Right atrium auricular region (tissue), 2 donors: ENCODE measurements around the gene LCLAT1. TPM values are rescaled to one million over a fixed set of nuclear protein-coding genes. Genes with fewer than 3 reads are reported as not detected.

Experiments used
- DNase-seq: peaks from one replicate; pipeline ENCODE4 v3.0.0-alpha.2; 2019; ENCODE audit warnings: low spot score
- H3K27ac ChIP-seq, 2 donors: fragments of 200-600 bp; sonication (generic); 1 replicate in 1 of 2; 2 replicates in 1 of 2; pipeline ENCODE4 v1.5.1; 2016 to 2019
- H3K27me3 ChIP-seq, 2 donors: fragments of 200-600 bp; sonication (generic); one replicate each; pipeline versions ENCODE4 v1.5.1 to v1.6.0; 2017 to 2019
- H3K36me3 ChIP-seq: fragments of 200-600 bp; sonication (generic); one replicate; pipeline ENCODE4 v1.5.1; 2016
- H3K4me1 ChIP-seq, 2 donors: fragments of 200-600 bp; sonication (generic); one replicate each; pipeline versions ENCODE4 v1.5.1 to v1.6.0; 2017 to 2019
- H3K4me3 ChIP-seq, 2 donors: fragments of 200-600 bp; sonication (generic); 1 replicate in 1 of 2; 2 replicates in 1 of 2; pipeline ENCODE4 v1.5.1; 2017 to 2019; ENCODE audit warnings: mild to moderate bottlenecking in 1 of 2, moderate library complexity in 1 of 2
- H3K9me3 ChIP-seq, 2 donors: fragments of 200-600 bp; sonication (generic); one replicate each; pipeline ENCODE4 v1.5.1; 2019
- CTCF ChIP-seq, 2 donors: fragments of 200-600 bp; sonication (generic); IDR thresholded peaks; one replicate each; pipeline ENCODE4 v1.5.1; 2019; ENCODE audit warnings: antibody characterized with exemption in 2 of 2
- total RNA-seq, 2 donors: library from RNA; depleted of rRNA; stranded (reverse); fragments of >200 nt; gene quantifications; one replicate each; pipeline ENCODE4 v1.1.0, GENCODE V29; 2016

Gene LCLAT1
- total RNA-seq, 2 donors from 2014 or later = 13.2 to 14.3 TPM

- no peak overlapping the region for H3K4me3 ChIP-seq
- H3K9me3 ChIP-seq = no peaks in the 10 kb centered on the region
- no peak for TF ChIP-seq CTCF (IDR thresholded peaks at IDR 0.05)
- H3K4me1 ChIP-seq = no peaks in the 10 kb centered on the region
- H3K27me3 ChIP-seq = no peaks in the 10 kb centered on the region
- H3K36me3 ChIP-seq = no peaks in the 10 kb centered on the region
- no peak overlapping the region for H3K27ac ChIP-seq
- DNase-seq = no peak
Measured at GRCh38 chr2:30677231-30677630, 230.2 kb downstream of the LCLAT1 start.

- H3K4me1 ChIP-seq = no peaks in the 10 kb centered on the region
- peak; percentile 36 for DNase-seq
- TF ChIP-seq CTCF (IDR thresholded peaks at IDR 0.05) = no peak
Measured at GRCh38 chr2:30677861-30678385, 230.9 kb downstream of the LCLAT1 start.

GRCh38 chr2:30678410-30679137 lies 231.5 kb downstream of the LCLAT1 start:
- peak; percentile 50 for DNase-seq
- Histone ChIP-seq H3K4me3 (no peak overlapping the region), H3K27me3 (no peaks in the 10 kb centered on the region), H3K9me3 (no peaks in the 10 kb centered on the region), H3K36me3 (no peaks in the 10 kb centered on the region), H3K27ac (no peak overlapping the region), H3K4me1 (no peaks in the 10 kb centered on the region)
- no peak for TF ChIP-seq CTCF (IDR thresholded peaks at IDR 0.05)

More at GRCh38 chr2:30677861-30678385, 230.9 kb downstream of the LCLAT1 start:
- H3K9me3 ChIP-seq = no peaks in the 10 kb centered on the region
- no peaks in the 10 kb centered on the region for H3K36me3 ChIP-seq
- H3K27ac ChIP-seq = no peak overlapping the region
- no peak overlapping the region for H3K4me3 ChIP-seq
- no peaks in the 10 kb centered on the region for H3K27me3 ChIP-seq

DNA sequence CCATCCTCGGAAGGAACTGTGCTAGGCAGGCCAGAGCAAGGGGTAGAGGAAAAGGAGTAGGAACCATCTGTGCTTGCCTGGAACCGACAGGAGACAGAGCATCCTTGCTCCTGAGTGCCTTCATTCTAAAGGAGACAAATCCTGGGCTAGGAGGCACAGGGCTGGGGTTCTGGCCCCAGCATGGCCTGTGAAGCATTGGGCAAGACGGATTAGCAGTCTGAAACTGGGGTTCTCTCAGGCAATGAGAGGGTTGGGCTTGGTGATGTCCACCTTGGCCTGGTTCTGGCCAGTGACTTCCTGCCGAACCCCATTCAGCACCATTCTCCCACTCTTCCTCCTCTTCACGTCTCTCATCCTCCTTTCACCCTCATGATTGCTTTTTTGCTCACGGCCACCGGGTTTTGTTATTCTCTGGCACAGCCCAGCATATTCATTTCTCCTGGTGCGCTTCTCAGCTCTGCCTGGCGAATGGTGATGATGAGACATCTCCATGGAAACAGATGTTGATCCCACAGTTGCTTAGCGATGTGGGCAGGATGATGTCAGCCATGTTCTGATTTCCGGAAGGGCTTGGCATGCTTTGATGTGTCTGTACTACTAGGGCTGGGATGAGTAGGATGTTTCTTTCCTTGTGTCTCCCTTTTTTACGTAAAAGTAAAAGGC lies 232.5 kb downstream of the LCLAT1 start:
- H3K27me3 ChIP-seq = no peaks in the 10 kb centered on the region
- no peak for TF ChIP-seq CTCF (IDR thresholded peaks at IDR 0.05)
- peak; percentile 54 for DNase-seq
- no peaks in the 10 kb centered on the region for H3K36me3 ChIP-seq
- no peaks in the 10 kb centered on the region for H3K9me3 ChIP-seq
- no peak overlapping the region for H3K4me3 ChIP-seq
- H3K27ac ChIP-seq = no peak overlapping the region
- H3K4me1 ChIP-seq = no peaks in the 10 kb centered on the region

DNA sequence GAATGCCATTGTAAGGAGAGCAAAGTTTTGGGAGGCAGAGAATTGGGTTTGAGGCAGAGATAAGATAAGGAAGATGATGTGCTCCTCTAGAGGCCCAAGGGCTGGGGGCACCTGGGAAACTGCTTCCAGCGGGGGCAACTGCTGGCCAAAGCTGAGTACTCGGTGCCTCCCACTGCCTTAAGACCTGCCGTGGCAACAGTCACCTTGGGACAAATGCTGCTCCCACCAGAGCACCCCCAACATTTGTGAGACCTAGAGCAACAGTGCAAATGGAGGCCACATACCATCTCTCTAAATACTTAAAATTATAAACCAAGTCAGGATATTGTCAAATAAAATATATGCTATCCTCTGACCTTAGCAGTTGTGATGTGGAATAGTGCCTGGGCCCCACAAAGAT lies 233.1 kb downstream of the LCLAT1 start:
- Histone ChIP-seq H3K36me3 (no peaks in the 10 kb centered on the region), H3K4me1 (no peaks in the 10 kb centered on the region), H3K27ac (no peak overlapping the region), H3K27me3 (no peaks in the 10 kb centered on the region), H3K9me3 (no peaks in the 10 kb centered on the region), H3K4me3 (no peak overlapping the region)
- DNase-seq = peak; percentile 36
- TF ChIP-seq CTCF (IDR thresholded peaks at IDR 0.05) = no peak
